ENCODE measurements around the gene EPHB1.
"Not testable (repeated sequence)": the region's sequence is repeated elsewhere in the genome, so short reads cannot be mapped to it uniquely, and the experiment has no call there.

The EPHB1 gene

DNA sequence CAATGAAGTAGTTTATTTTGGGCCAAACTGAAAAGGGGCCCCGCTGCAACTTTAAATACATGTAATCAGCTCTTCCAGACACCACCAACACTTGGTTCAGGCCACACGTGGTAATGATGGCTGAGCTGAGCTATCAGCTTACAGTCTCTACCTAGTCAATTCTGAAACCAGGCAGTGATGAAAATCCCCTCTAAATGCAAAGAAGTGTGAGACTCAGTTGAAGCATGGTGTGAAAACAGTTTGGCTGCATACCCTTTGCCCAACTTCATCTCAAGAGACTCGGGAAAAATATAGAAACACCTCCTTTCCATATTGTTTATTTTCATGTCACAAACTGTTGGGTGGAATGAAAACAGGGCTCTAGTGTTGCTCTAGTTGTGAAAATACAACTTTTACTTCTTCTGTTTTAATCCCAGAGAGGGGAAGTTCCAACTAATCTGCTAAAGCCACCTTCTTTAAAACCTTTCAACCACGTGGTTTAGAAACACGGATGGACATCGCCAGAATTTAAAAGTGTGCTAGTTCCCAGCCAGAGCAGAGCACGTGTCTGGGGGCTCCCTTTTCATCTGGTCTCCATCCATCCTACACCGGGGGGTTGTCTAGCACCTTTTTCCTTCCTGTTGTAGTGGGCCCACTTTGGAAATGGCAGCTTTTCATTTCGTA is 229.1 kb downstream of the EPHB1 start:
- Histone ChIP-seq H3K4me1 (ENCODE audit: control insufficient read depth, insufficient read depth, low read depth, low read length) (no peaks in the 10 kb centered on the region), H4K91ac (ENCODE audit: low read length) (no peak overlapping the region), H3K14ac (ENCODE audit: low read length in 2 of 2) (no peak overlapping the region), H3K9me3 (ENCODE audit: control insufficient read depth, low read length) (no peaks in the 10 kb centered on the region), H2AFZ (ENCODE audit: low read depth, low read length) (no peak overlapping the region), H2BK5ac (ENCODE audit: low read depth, low read length, poor library complexity, severe bottlenecking) (no peak overlapping the region), H2BK15ac (ENCODE audit: low read depth, poor library complexity, severe bottlenecking) (no peak overlapping the region), H3K4me2 (ENCODE audit: low read length, poor library complexity, severe bottlenecking) (no peak overlapping the region), H2BK12ac (ENCODE audit: low read length in 2 of 2) (no peak overlapping the region), H3K23ac (ENCODE audit: low read length in 2 of 2) (no peak overlapping the region), H3K4me3 (ENCODE audit: insufficient read depth in 1 of 2, low read depth in 1 of 2, low read length in 2 of 2) (no peak overlapping the region), H3K27ac (ENCODE audit: low read length, poor library complexity, severe bottlenecking) (no peak overlapping the region), H3K36me3 (ENCODE audit: control insufficient read depth in 1 of 2, insufficient read depth in 2 of 2, low read depth in 1 of 2, low read length in 2 of 2) (no peaks in the 10 kb centered on the region), H3K4ac (ENCODE audit: low read depth in 1 of 2, low read length in 2 of 2) (no peak overlapping the region), H2AK5ac (ENCODE audit: low read length, severe bottlenecking) (no peak overlapping the region), H2BK120ac (ENCODE audit: low read depth, low read length) (no peak overlapping the region), H3K27me3 (ENCODE audit: control insufficient read depth in 1 of 2, insufficient read depth in 1 of 2, low read length in 2 of 2) (no peaks in the 10 kb centered on the region), H3K9ac (ENCODE audit: low read length) (no peak overlapping the region), H3K79me1 (replicated peaks; ENCODE audit: low read length, poor library complexity, severe bottlenecking) (no peaks in the 10 kb centered on the region), H4K8ac (ENCODE audit: low read length) (no peak overlapping the region), H3K18ac (ENCODE audit: low read depth in 1 of 2, low read length in 2 of 2) (no peak overlapping the region)
- DNase-seq, result no peak
- 44% methylated on average over 6 of the region's 9 CpGs for WGBS

DNA sequence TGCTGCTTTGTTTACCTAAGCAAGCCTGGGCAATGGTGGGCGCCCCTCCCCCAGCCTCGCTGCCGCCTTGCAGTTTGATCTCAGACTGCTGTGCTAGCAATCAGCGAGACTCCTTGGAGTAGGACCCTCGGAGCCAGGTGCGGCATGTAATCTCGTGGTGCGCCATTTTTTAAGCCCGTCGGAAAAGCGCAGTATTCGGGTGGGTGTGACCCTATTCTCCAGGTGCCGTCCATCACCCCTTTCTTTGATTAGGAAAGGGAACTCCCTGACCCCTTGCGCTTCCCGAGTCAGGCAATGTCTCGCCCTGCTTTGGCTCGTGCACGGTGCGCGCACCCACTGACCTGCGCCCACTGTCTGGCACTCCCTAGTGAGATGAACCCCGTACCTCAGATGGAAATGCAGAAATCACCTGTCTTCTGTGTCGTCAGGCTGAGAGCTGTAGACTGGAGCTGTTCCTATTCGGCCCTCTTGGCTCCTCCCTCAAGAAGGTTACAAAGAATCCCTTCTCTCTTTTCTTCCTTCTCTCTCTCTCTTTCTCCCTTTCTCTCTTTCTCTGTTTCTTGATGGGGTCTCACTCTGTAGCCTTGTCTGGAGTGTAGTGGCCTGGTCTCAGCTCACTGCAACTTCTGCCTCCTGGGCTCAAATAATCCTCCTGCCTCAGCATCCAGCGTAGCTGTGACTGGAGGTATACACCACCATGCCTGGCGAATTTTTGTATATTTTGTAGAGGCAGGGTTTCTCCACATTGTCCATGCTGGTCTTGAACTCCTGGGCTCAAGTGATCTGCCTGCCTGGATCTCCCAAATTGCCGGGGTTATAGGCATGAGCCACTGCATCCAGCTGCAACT is 235.9 kb downstream of the EPHB1 start:
- not testable (repeated sequence) for H3K23ac ChIP-seq (ENCODE audit: low read length in 2 of 2); DNase-seq; H3K27me3 ChIP-seq (ENCODE audit: control insufficient read depth in 1 of 2, insufficient read depth in 1 of 2, low read length in 2 of 2); H3K14ac ChIP-seq (ENCODE audit: low read length in 2 of 2); H3K4me1 ChIP-seq (ENCODE audit: control insufficient read depth, insufficient read depth, low read depth, low read length); H3K9me3 ChIP-seq (ENCODE audit: control insufficient read depth, low read length); H4K8ac ChIP-seq (ENCODE audit: low read length); H4K91ac ChIP-seq (ENCODE audit: low read length); H3K4me3 ChIP-seq (ENCODE audit: insufficient read depth in 1 of 2, low read depth in 1 of 2, low read length in 2 of 2); H3K36me3 ChIP-seq (ENCODE audit: control insufficient read depth in 1 of 2, insufficient read depth in 2 of 2, low read depth in 1 of 2, low read length in 2 of 2); H3K4me2 ChIP-seq (ENCODE audit: low read length, poor library complexity, severe bottlenecking); H3K18ac ChIP-seq (ENCODE audit: low read depth in 1 of 2, low read length in 2 of 2); H3K9ac ChIP-seq (ENCODE audit: low read length); H2BK120ac ChIP-seq (ENCODE audit: low read depth, low read length); H2BK5ac ChIP-seq (ENCODE audit: low read depth, low read length, poor library complexity, severe bottlenecking); H2AK5ac ChIP-seq (ENCODE audit: low read length, severe bottlenecking); H2BK15ac ChIP-seq (ENCODE audit: low read depth, poor library complexity, severe bottlenecking); H3K4ac ChIP-seq (ENCODE audit: low read depth in 1 of 2, low read length in 2 of 2); H3K27ac ChIP-seq (ENCODE audit: low read length, poor library complexity, severe bottlenecking); H3K79me1 ChIP-seq (replicated peaks; ENCODE audit: low read length, poor library complexity, severe bottlenecking); H2BK12ac ChIP-seq (ENCODE audit: low read length in 2 of 2); H2AFZ ChIP-seq (ENCODE audit: low read depth, low read length)
- 21% methylated on average over 26 of the region's 27 CpGs for WGBS

DNA sequence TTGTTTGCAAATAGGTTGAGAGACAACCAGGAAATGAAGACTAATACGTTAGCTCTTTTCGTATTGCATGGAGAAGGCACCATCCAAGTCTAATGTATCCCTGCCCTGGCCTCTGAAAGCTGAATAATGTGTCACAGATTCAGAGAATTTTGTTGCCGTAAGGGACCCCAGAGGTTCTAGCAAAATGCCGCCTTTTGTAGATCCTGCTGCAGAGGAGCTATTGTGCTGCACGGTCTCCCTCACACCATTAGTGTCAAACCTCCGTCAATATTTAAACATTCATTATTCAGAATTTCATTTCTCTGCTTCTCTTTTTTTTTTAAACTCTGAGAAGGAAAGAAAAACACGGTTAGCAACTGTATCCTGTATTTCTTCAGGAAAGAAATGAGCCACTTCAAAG is 238.7 kb downstream of the EPHB1 start:
- Histone ChIP-seq H2BK120ac (ENCODE audit: low read depth, low read length) (no peak overlapping the region), H2AFZ (ENCODE audit: low read depth, low read length) (no peak overlapping the region), H3K4me3 (ENCODE audit: insufficient read depth in 1 of 2, low read depth in 1 of 2, low read length in 2 of 2) (no peak overlapping the region), H4K8ac (ENCODE audit: low read length) (no peak overlapping the region), H3K36me3 (ENCODE audit: control insufficient read depth in 1 of 2, insufficient read depth in 2 of 2, low read depth in 1 of 2, low read length in 2 of 2) (no peaks in the 10 kb centered on the region), H3K27me3 (ENCODE audit: control insufficient read depth in 1 of 2, insufficient read depth in 1 of 2, low read length in 2 of 2) (no peaks in the 10 kb centered on the region), H3K23ac (ENCODE audit: low read length in 2 of 2) (no peak overlapping the region), H2BK5ac (ENCODE audit: low read depth, low read length, poor library complexity, severe bottlenecking) (no peak overlapping the region), H3K14ac (ENCODE audit: low read length in 2 of 2) (no peak overlapping the region), H3K79me1 (replicated peaks; ENCODE audit: low read length, poor library complexity, severe bottlenecking) (no peaks in the 10 kb centered on the region), H3K18ac (ENCODE audit: low read depth in 1 of 2, low read length in 2 of 2) (no peak overlapping the region), H2AK5ac (ENCODE audit: low read length, severe bottlenecking) (no peak overlapping the region), H3K4me1 (ENCODE audit: control insufficient read depth, insufficient read depth, low read depth, low read length) (peaks cover 3% of the 10 kb centered on the region), H2BK15ac (ENCODE audit: low read depth, poor library complexity, severe bottlenecking) (no peak overlapping the region), H4K91ac (ENCODE audit: low read length) (no peak overlapping the region), H3K9ac (ENCODE audit: low read length) (no peak overlapping the region), H3K27ac (ENCODE audit: low read length, poor library complexity, severe bottlenecking) (no peak overlapping the region), H3K9me3 (ENCODE audit: control insufficient read depth, low read length) (no peaks in the 10 kb centered on the region), H3K4ac (ENCODE audit: low read depth in 1 of 2, low read length in 2 of 2) (no peak overlapping the region), H3K4me2 (ENCODE audit: low read length, poor library complexity, severe bottlenecking) (no peak overlapping the region), H2BK12ac (ENCODE audit: low read length in 2 of 2) (no peak overlapping the region)
- no peak for DNase-seq
- WGBS, result 79% methylated on average over 6 of the region's 7 CpGs

DNA sequence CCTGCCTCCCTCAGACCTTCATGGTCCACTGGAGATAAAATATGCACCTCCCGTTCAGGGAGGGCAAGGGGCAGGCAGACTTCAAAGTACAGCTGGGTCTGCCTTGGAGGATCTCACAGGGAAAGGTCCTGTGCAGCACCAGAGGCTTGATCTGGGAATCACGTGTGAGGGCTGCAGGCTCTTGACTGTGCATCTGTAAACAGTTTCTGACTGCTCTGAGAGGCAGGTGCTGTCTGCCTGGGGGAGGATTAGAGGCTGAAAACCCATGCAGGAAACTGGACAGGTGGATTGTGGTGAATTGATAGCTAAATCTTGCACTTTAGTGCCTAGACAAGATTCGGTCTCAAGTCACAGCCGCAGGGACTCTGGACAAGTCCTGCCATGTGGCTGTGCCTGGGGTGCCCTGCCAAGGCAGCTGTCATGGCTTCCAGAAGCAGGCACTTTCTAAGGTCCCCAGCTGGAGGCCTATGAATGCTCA is 239.3 kb downstream of the EPHB1 start:
- no peaks in the 10 kb centered on the region for H3K9me3 ChIP-seq (ENCODE audit: control insufficient read depth, low read length)
- H3K18ac ChIP-seq (ENCODE audit: low read depth in 1 of 2, low read length in 2 of 2), result no peak overlapping the region
- no peak overlapping the region for H3K4me2 ChIP-seq (ENCODE audit: low read length, poor library complexity, severe bottlenecking)
- no peak overlapping the region for H2BK15ac ChIP-seq (ENCODE audit: low read depth, poor library complexity, severe bottlenecking)
- no peaks in the 10 kb centered on the region for H3K27me3 ChIP-seq (ENCODE audit: control insufficient read depth in 1 of 2, insufficient read depth in 1 of 2, low read length in 2 of 2)
- no peak overlapping the region for H2BK120ac ChIP-seq (ENCODE audit: low read depth, low read length)
- H3K27ac ChIP-seq (ENCODE audit: low read length, poor library complexity, severe bottlenecking), result no peak overlapping the region
- no peak overlapping the region for H2AFZ ChIP-seq (ENCODE audit: low read depth, low read length)
- no peak overlapping the region for H2BK12ac ChIP-seq (ENCODE audit: low read length in 2 of 2)
- WGBS, result 49% methylated on average over 4 of the region's 4 CpGs
- no peaks in the 10 kb centered on the region for H3K36me3 ChIP-seq (ENCODE audit: control insufficient read depth in 1 of 2, insufficient read depth in 2 of 2, low read depth in 1 of 2, low read length in 2 of 2)
- no peak overlapping the region for H4K91ac ChIP-seq (ENCODE audit: low read length)
- peaks cover 3% of the 10 kb centered on the region for H3K4me1 ChIP-seq (ENCODE audit: control insufficient read depth, insufficient read depth, low read depth, low read length)
- no peak for DNase-seq
- H2BK5ac ChIP-seq (ENCODE audit: low read depth, low read length, poor library complexity, severe bottlenecking), result no peak overlapping the region
- H3K79me1 ChIP-seq (replicated peaks; ENCODE audit: low read length, poor library complexity, severe bottlenecking), result no peaks in the 10 kb centered on the region
- H3K9ac ChIP-seq (ENCODE audit: low read length), result no peak overlapping the region
- no peak overlapping the region for H3K4me3 ChIP-seq (ENCODE audit: insufficient read depth in 1 of 2, low read depth in 1 of 2, low read length in 2 of 2)
- no peak overlapping the region for H2AK5ac ChIP-seq (ENCODE audit: low read length, severe bottlenecking)
- no peak overlapping the region for H3K23ac ChIP-seq (ENCODE audit: low read length in 2 of 2)
- no peak overlapping the region for H3K4ac ChIP-seq (ENCODE audit: low read depth in 1 of 2, low read length in 2 of 2)
- no peak overlapping the region for H3K14ac ChIP-seq (ENCODE audit: low read length in 2 of 2)
- H4K8ac ChIP-seq (ENCODE audit: low read length), result no peak overlapping the region
